ENCODE results near the gene TSPAN12. TPM values are rescaled to one million over a fixed set of nuclear protein-coding genes. Genes with fewer than 3 reads are reported as not detected.

The TSPAN12 gene
- total RNA-seq, 1 experiment from 2014 or later: 8.7 TPM

- Histone ChIP-seq H3K4me2 (ENCODE audit: insufficient read depth, insufficient read length, low read length) (no peak overlapping the region), H2BK5ac (ENCODE audit: insufficient read length, low read length) (no peak overlapping the region), H3K23ac (ENCODE audit: insufficient read length, low read depth, low read length) (no peak overlapping the region), H3K9me3 (ENCODE audit: control insufficient read depth, low read depth, low read length) (no peaks in the 10 kb centered on the region), H3K79me2 (ENCODE audit: insufficient read depth, low read length) (no peaks in the 10 kb centered on the region), H3K4me1 (ENCODE audit: insufficient read depth, low read length) (no peaks in the 10 kb centered on the region), H3K14ac (ENCODE audit: insufficient read depth, low read length) (no peak overlapping the region), H4K5ac (ENCODE audit: insufficient read length, low read depth, low read length) (no peak overlapping the region), H2AK5ac (ENCODE audit: insufficient read length, low read length) (no peak overlapping the region), H3K9ac (ENCODE audit: extremely low read depth, insufficient read length, low read length) (no peak overlapping the region), H2BK12ac (ENCODE audit: insufficient read length, low read depth, low read length) (no peak overlapping the region), H3K23me2 (ENCODE audit: insufficient read length, low read depth, low read length, poor library complexity, severe bottlenecking) (no peaks in the 10 kb centered on the region), H3T11ph (ENCODE audit: low read length) (no peak overlapping the region), H2AFZ (ENCODE audit: low read length) (no peak overlapping the region), H4K20me1 (ENCODE audit: control insufficient read depth, insufficient read depth, insufficient read length) (no peaks in the 10 kb centered on the region), H3K27me3 (ENCODE audit: insufficient read depth, low read length) (no peaks in the 10 kb centered on the region), H2BK120ac (ENCODE audit: low read depth, low read length, poor library complexity, severe bottlenecking) (no peak overlapping the region), H3K27ac (ENCODE audit: insufficient read length, low read depth, low read length) (no peak overlapping the region), H4K91ac (ENCODE audit: insufficient read length, low read depth, low read length) (no peak overlapping the region), H2BK20ac (ENCODE audit: low read depth, low read length, poor library complexity, severe bottlenecking) (no peak overlapping the region), H3K79me1 (ENCODE audit: insufficient read depth, low read depth, low read length, poor library complexity, severe bottlenecking) (no peaks in the 10 kb centered on the region), H4K8ac (replicated peaks; ENCODE audit: insufficient read length, low read depth, low read length) (no peak overlapping the region), H3K56ac (ENCODE audit: insufficient read length, low read depth, low read length) (no peak overlapping the region), H3K18ac (ENCODE audit: insufficient read length, low read depth, low read length) (no peak overlapping the region), H2BK15ac (ENCODE audit: low read depth, low read length) (no peak overlapping the region), H3K4ac (ENCODE audit: low read depth, low read length) (no peak overlapping the region)
- no CpG with 5 or more reads among the region's 3 CpGs for WGBS (ENCODE audit: extremely low coverage, insufficient read length, low lambda C conversion rate)
- TF ChIP-seq CTCF (conservative IDR thresholded peaks at IDR 0.05): no peak
- no peak overlapping the region for H3K27ac Mint-ChIP-seq
- no peaks in the 10 kb centered on the region for H3K9me3 Mint-ChIP-seq
- no peak overlapping the region for H3K4me3 Mint-ChIP-seq
- H3K4me1 Mint-ChIP-seq: peaks cover 2 to 4% of the 10 kb centered on the region in 2 experiments; a peak in 2 of 4 replicates
- H3K36me3 Mint-ChIP-seq (ENCODE audit: insufficient read depth in 1 of 3, low read depth in 3 of 3): no peaks in the 10 kb centered on the region; a peak in 1 of 7 replicates
- no peaks in the 10 kb centered on the region for H3K27me3 Mint-ChIP-seq (ENCODE audit: low read depth)
- no peak for DNase-seq
Measured at GRCh38 chr7:120809260-120809659, 48.7 kb downstream of the TSPAN12 start.
